K562 (cell line): ENCODE data around the gene LY6G6C. TPM values are rescaled to one million over a fixed set of nuclear protein-coding genes. Genes with fewer than 3 reads are reported as not detected.

Source experiments
- ATF7 ChIP-seq: fragments of 450-650 bp; IDR thresholded peaks from 2 replicates; pipeline ENCODE4 v1.7.1; 2014; ENCODE audit warnings: mild to moderate bottlenecking, moderate library complexity
- CBX1 ChIP-seq: sonication (generic); IDR thresholded peaks from 2 replicates; pipeline ENCODE4 v1.6.1; 2016; ENCODE audit warnings: antibody characterized with exemption, low read depth, mild to moderate bottlenecking
- CHAMP1 ChIP-seq: fragments of 450-650 bp; IDR thresholded peaks from 2 replicates; pipeline ENCODE4 v1.6.1; 2016; ENCODE audit warnings: mild to moderate bottlenecking
- GABPB1 ChIP-seq: sonication (generic); formaldehyde crosslinking; IDR thresholded peaks from 2 replicates; pipeline ENCODE4 v1.8.0; 2022; ENCODE audit warnings: mild to moderate bottlenecking, missing genetic modification reagents
- MCM7 ChIP-seq, 2 experiments: fragments of 450-650 bp; IDR thresholded peaks; 2 replicates each; pipeline ENCODE4 v1.6.1; 2016 to 2018
- SPI1 ChIP-seq: IDR thresholded peaks from 2 replicates; pipeline ENCODE4 v1.6.1; 2011; ENCODE audit warnings: low read depth, low read length, control low read depth, borderline replicate concordance
- UBTF ChIP-seq, 2 experiments: IDR thresholded peaks; 2 replicates each; pipeline ENCODE4 v1.6.1; 2012; ENCODE audit warnings: improper control_type of control experiment in 2 of 2, low read depth in 2 of 2, low read length in 2 of 2, borderline replicate concordance in 1 of 2
- ZNF609 ChIP-seq: sonication (generic); formaldehyde crosslinking; IDR thresholded peaks from 2 replicates; pipeline ENCODE4 v1.8.1; 2023; ENCODE audit warnings: missing genetic modification reagents, mild to moderate bottlenecking, borderline replicate concordance
- polyA plus RNA-seq, 8 experiments: library from polyadenylated mRNA; depleted of rRNA in 4 of 8; stranded (reverse) in 5 of 8; unstranded in 3 of 8; fragments of >200 nt; fragmentation: Nextera tagmentation in 2 of 8; fragmentation: Illumina TruSeq in 1 of 8; extraction: Ambion mirVana in 2 of 8; extraction: Trizol in 1 of 8; gene quantifications; 2 replicates each; pipeline versions ENCODE4 v1.2.1 to v1.2.3, GENCODE V29; 2011 to 2014; ENCODE audit warnings: inconsistent platforms in 1 of 8, missing spikeins in 1 of 8
- total RNA-seq, 7 experiments: library from RNA; depleted of rRNA in 6 of 7; stranded (reverse); fragments of >200 nt in 6 of 7; fragmentation: Illumina TruSeq in 2 of 7; extraction: Trizol in 2 of 7; gene quantifications; 2 replicates each; pipeline versions ENCODE4 v1.2.1 to v1.2.3, GENCODE V29; 2011 to 2021; ENCODE audit warnings: low replicate concordance in 1 of 7
- TF ChIP-seq, protein P1 (sequence below): sonication (generic); formaldehyde crosslinking; IDR thresholded peaks from 2 replicates; pipeline ENCODE4 v1.8.0; 2022; ENCODE audit warnings: missing genetic modification reagents, mild to moderate bottlenecking, borderline replicate concordance

LY6G6C gene
- total and polyA plus RNA-seq, 9 of the 15 experiments (the other 6 are each of a cell fraction or from before 2014, with no cell fraction given): 0.06 to 0.20 TPM; not detected in 7

- TF ChIP-seq ZNF609 (CRISPR knock-in tag) (0 out of 2 replicates have a peak, but pooled peaks have one; percentile 75), GABPB1 (peak; percentile 79), CBX1 (no peak), MCM7 (IDR thresholded peaks at IDR 0.05) (no peak), UBTF (IDR thresholded peaks at IDR 0.05; ENCODE audit: borderline replicate concordance in 1 of 2, low read depth in 2 of 2, low read length in 2 of 2) (peak in 1 of 2 experiments; percentile 88; a peak in 1 of 4 replicates), ATF7 (peak; percentile 67), CHAMP1 (no peak), SPI1 (peak; percentile 42; the same call in 1 of the 2 replicates)
- TF ChIP-seq, protein P1, sequence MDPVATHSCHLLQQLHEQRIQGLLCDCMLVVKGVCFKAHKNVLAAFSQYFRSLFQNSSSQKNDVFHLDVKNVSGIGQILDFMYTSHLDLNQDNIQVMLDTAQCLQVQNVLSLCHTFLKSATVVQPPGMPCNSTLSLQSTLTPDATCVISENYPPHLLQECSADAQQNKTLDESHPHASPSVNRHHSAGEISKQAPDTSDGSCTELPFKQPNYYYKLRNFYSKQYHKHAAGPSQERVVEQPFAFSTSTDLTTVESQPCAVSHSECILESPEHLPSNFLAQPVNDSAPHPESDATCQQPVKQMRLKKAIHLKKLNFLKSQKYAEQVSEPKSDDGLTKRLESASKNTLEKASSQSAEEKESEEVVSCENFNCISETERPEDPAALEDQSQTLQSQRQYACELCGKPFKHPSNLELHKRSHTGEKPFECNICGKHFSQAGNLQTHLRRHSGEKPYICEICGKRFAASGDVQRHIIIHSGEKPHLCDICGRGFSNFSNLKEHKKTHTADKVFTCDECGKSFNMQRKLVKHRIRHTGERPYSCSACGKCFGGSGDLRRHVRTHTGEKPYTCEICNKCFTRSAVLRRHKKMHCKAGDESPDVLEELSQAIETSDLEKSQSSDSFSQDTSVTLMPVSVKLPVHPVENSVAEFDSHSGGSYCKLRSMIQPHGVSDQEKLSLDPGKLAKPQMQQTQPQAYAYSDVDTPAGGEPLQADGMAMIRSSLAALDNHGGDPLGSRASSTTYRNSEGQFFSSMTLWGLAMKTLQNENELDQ (CRISPR knock-in tag): 0 out of 2 replicates have a peak, but pooled peaks have one; percentile 40
- TF ChIP-seq, all 486 proteins: peak for 178
These were observed 48.3 kb upstream of the LY6G6C start (continued) for GRCh38 chr6:31769684-31770371.
